Natural killer cell treated with Interleukin-12 subunit alpha and Interleukin-12 subunit beta and Interleukin-15 and Interleukin-18, amount 100 ng/mL, for 72 hours (primary cell): ENCODE measurements around the gene TCTN3. TPM values are rescaled to one million over a fixed set of nuclear protein-coding genes. Genes with fewer than 3 reads are reported as not detected.
"Not testable (repeated sequence)": the region's sequence is repeated elsewhere in the genome, so short reads cannot be mapped to it uniquely, and the experiment has no call there.

Experiments used
- ATAC-seq, 2 donors: fragments of 150-1000 bp; cut with Tn5 transposase in 1 of 2; sonication (Bioruptor Pico), chemical (Tn5 transposase) in 1 of 2; 2 replicates each; pipeline ENCODE4 v1.10.0; 2021
- DNase-seq: peaks from one replicate; pipeline ENCODE4 v3.0.0; 2022; ENCODE audit warnings: low spot score
- H3K27ac Mint-ChIP-seq, 2 donors: 1 replicate in 1 of 2; 2 replicates in 1 of 2; pipeline ENCODE4 v1.8.0; 2022; ENCODE audit warnings: mixed read lengths in 2 of 2, mild to moderate bottlenecking in 1 of 2, moderate library complexity in 1 of 2
- H3K27me3 Mint-ChIP-seq, 2 donors: 1 replicate in 1 of 2; 2 replicates in 1 of 2; pipeline ENCODE4 v1.8.0; 2022; ENCODE audit warnings: mixed read lengths in 2 of 2
- H3K36me3 Mint-ChIP-seq: one replicate; pipeline ENCODE4 v1.8.0; 2022; ENCODE audit warnings: mixed read lengths
- H3K4me1 Mint-ChIP-seq, 2 donors: 1 replicate in 1 of 2; 2 replicates in 1 of 2; pipeline ENCODE4 v1.8.0; 2022; ENCODE audit warnings: low read depth in 2 of 2, mixed read lengths in 2 of 2, mild to moderate bottlenecking in 1 of 2
- H3K4me3 Mint-ChIP-seq: one replicate; pipeline ENCODE4 v1.8.0; 2022; ENCODE audit warnings: mixed read lengths
- H3K9me3 Mint-ChIP-seq: 2 replicates; pipeline ENCODE4 v1.8.0; 2022; ENCODE audit warnings: mixed read lengths
- total RNA-seq, 2 donors: library from RNA; stranded (reverse); gene quantifications; one replicate each; pipeline ENCODE4 v1.2.3, GENCODE V29; 2022

The TCTN3 gene
- 10 to 100 TPM; 17.5 to 52.0 TPM for total RNA-seq

GRCh38 chr10:95693668-95694534, at the start of gene TCTN3:
Gene TCTN3 (minus strand): TSS chr10:95693927. CDS start chr10:95693899, 28 bp downstream.
- peak within 1 kb of the TSS; percentile 95 for H3K4me3 Mint-ChIP-seq
- DNase-seq: peak; percentile 98
- peaks cover 0 to 11% of the 10 kb centered on the region in 2 donors for H3K27me3 Mint-ChIP-seq
- H3K4me1 Mint-ChIP-seq: peaks cover 35 to 37% of the 10 kb centered on the region in 2 donors
- peak; percentile 99 to 100 for ATAC-seq
- H3K27ac Mint-ChIP-seq: peak within 1 kb of the TSS; percentile 86 to 92
- no peaks in the 10 kb centered on the region for H3K9me3 Mint-ChIP-seq
- peaks cover 27% of the 10 kb centered on the region for H3K36me3 Mint-ChIP-seq

GRCh38 chr10:95742962-95743535, 49.3 kb upstream of the TCTN3 start:
- Mint-ChIP-seq H3K9me3 (no peaks in the 10 kb centered on the region), H3K36me3 (peaks cover 5% of the 10 kb centered on the region), H3K4me1 (peaks cover 7 to 22% of the 10 kb centered on the region in 2 donors), H3K27ac (no peak overlapping the region), H3K4me3 (no peak overlapping the region), H3K27me3 (peaks cover 0 to 4% of the 10 kb centered on the region in 2 donors)
- ATAC-seq (no peak), DNase-seq (no peak)

GRCh38 chr10:95742485-95742884, 48.8 kb upstream of the TCTN3 start:
- H3K27ac Mint-ChIP-seq: peak overlapping the region; percentile 44 to 75

GRCh38 chr10:95741807-95742467, 48.2 kb upstream of the TCTN3 start:
- H3K27me3 Mint-ChIP-seq: peaks cover 0 to 7% of the 10 kb centered on the region in 2 donors
- H3K27ac Mint-ChIP-seq: peak overlapping the region; percentile 44 to 75
- ATAC-seq (peak; percentile 53 to 60), DNase-seq (no peak)
- H3K4me3 Mint-ChIP-seq: peak overlapping the region; percentile 63
- H3K36me3 Mint-ChIP-seq: peaks cover 5% of the 10 kb centered on the region
- no peaks in the 10 kb centered on the region for H3K9me3 Mint-ChIP-seq
- H3K4me1 Mint-ChIP-seq: peaks cover 7 to 22% of the 10 kb centered on the region in 2 donors

More at GRCh38 chr10:95742485-95742884, 48.8 kb upstream of the TCTN3 start:
- H3K4me3 Mint-ChIP-seq: peak overlapping the region; percentile 63
- peaks cover 0 to 7% of the 10 kb centered on the region in 2 donors for H3K27me3 Mint-ChIP-seq
- DNase-seq: no peak
- peaks cover 5% of the 10 kb centered on the region for H3K36me3 Mint-ChIP-seq
- no peak for ATAC-seq
- no peaks in the 10 kb centered on the region for H3K9me3 Mint-ChIP-seq
- H3K4me1 Mint-ChIP-seq: peaks cover 7 to 22% of the 10 kb centered on the region in 2 donors

- no peak overlapping the region for H3K27ac Mint-ChIP-seq
- H3K27me3 Mint-ChIP-seq: peaks cover 6 to 7% of the 10 kb centered on the region in 2 donors
- ATAC-seq: no peak
- no peaks in the 10 kb centered on the region for H3K36me3 Mint-ChIP-seq
- no peak overlapping the region for H3K4me3 Mint-ChIP-seq
- DNase-seq: no peak
- H3K9me3 Mint-ChIP-seq: peaks cover 3% of the 10 kb centered on the region
- H3K4me1 Mint-ChIP-seq: peaks cover 7 to 22% of the 10 kb centered on the region in 2 donors
Observed at GRCh38 chr10:95739056-95739455, 45.3 kb upstream of the TCTN3 start.

GRCh38 chr10:95732907-95733306, 39.2 kb upstream of the TCTN3 start:
- H3K9me3 Mint-ChIP-seq: peaks cover 13% of the 10 kb centered on the region
- H3K27me3 Mint-ChIP-seq, DNase-seq, H3K27ac Mint-ChIP-seq, ATAC-seq, H3K4me1 Mint-ChIP-seq, H3K4me3 Mint-ChIP-seq: not testable (repeated sequence)
- peaks cover 12% of the 10 kb centered on the region for H3K36me3 Mint-ChIP-seq

- ATAC-seq (no peak), DNase-seq (no peak)
- Mint-ChIP-seq H3K27me3 (no peaks in the 10 kb centered on the region), H3K27ac (no peak overlapping the region), H3K9me3 (peaks cover 13% of the 10 kb centered on the region), H3K4me3 (no peak overlapping the region), H3K36me3 (peaks cover 12% of the 10 kb centered on the region), H3K4me1 (no peaks in the 10 kb centered on the region)
Observed at GRCh38 chr10:95730233-95730632, 36.5 kb upstream of the TCTN3 start.

GRCh38 chr10:95729323-95730055, 35.8 kb upstream of the TCTN3 start:
- Mint-ChIP-seq H3K27ac (no peak overlapping the region), H3K9me3 (peaks cover 13% of the 10 kb centered on the region), H3K27me3 (no peaks in the 10 kb centered on the region), H3K4me1 (no peaks in the 10 kb centered on the region), H3K4me3 (no peak overlapping the region), H3K36me3 (peaks cover 12% of the 10 kb centered on the region)
- DNase-seq: no peak
- ATAC-seq: no peak

GRCh38 chr10:95728526-95728925, 34.8 kb upstream of the TCTN3 start:
- Mint-ChIP-seq H3K4me3 (no peak overlapping the region), H3K4me1 (no peaks in the 10 kb centered on the region), H3K9me3 (peaks cover 4% of the 10 kb centered on the region), H3K27ac (no peak overlapping the region), H3K27me3 (no peaks in the 10 kb centered on the region), H3K36me3 (peaks cover 12% of the 10 kb centered on the region)
- DNase-seq (no peak), ATAC-seq (no peak)

GRCh38 chr10:95722496-95722895, 28.8 kb upstream of the TCTN3 start:
- not testable (repeated sequence) for ATAC-seq, H3K27ac Mint-ChIP-seq, H3K27me3 Mint-ChIP-seq, H3K36me3 Mint-ChIP-seq, H3K9me3 Mint-ChIP-seq, DNase-seq, H3K4me3 Mint-ChIP-seq
- peaks cover 0 to 10% of the 10 kb centered on the region in 2 donors for H3K4me1 Mint-ChIP-seq

- not testable (repeated sequence) for H3K36me3 Mint-ChIP-seq, H3K27ac Mint-ChIP-seq, H3K9me3 Mint-ChIP-seq, H3K4me3 Mint-ChIP-seq, DNase-seq, H3K27me3 Mint-ChIP-seq, ATAC-seq
- peaks cover 0 to 16% of the 10 kb centered on the region in 2 donors for H3K4me1 Mint-ChIP-seq
Observed at GRCh38 chr10:95720745-95721144, 27.0 kb upstream of the TCTN3 start.

GRCh38 chr10:95716866-95717265, 23.1 kb upstream of the TCTN3 start:
- ATAC-seq (no peak), DNase-seq (no peak)
- Mint-ChIP-seq H3K36me3 (no peaks in the 10 kb centered on the region), H3K9me3 (no peaks in the 10 kb centered on the region), H3K27ac (no peak overlapping the region), H3K27me3 (no peaks in the 10 kb centered on the region), H3K4me1 (peaks cover 0 to 5% of the 10 kb centered on the region in 2 donors), H3K4me3 (no peak overlapping the region)

GRCh38 chr10:95716466-95716865, 22.7 kb upstream of the TCTN3 start:
- no peaks in the 10 kb centered on the region for H3K27me3 Mint-ChIP-seq
- DNase-seq (no peak), ATAC-seq (no peak)
- no peak overlapping the region for H3K4me3 Mint-ChIP-seq
- peak overlapping the region in 1 of 2 donors; percentile 28 for H3K27ac Mint-ChIP-seq
- no peaks in the 10 kb centered on the region for H3K36me3 Mint-ChIP-seq
- peaks cover 0 to 5% of the 10 kb centered on the region in 2 donors for H3K4me1 Mint-ChIP-seq
- H3K9me3 Mint-ChIP-seq: no peaks in the 10 kb centered on the region
